SK-N-SH (cell line): ENCODE data around the gene FNTB. TPM values are rescaled to one million over a fixed set of nuclear protein-coding genes. Genes with fewer than 3 reads are reported as not detected.

Experiments
- CTCF ChIA-PET: fragments of 300-600, 350-600 bp; formaldehyde crosslinking; extraction: SDS; loops from one replicate; lab custom pipeline; 2021; lab: Yijun Ruan, JAX
- POLR2A ChIA-PET: fragments of 350-600 bp; sonication (Branson Sonifier 250); formaldehyde crosslinking; extraction: SDS; loops from one replicate; lab custom pipeline; 2020; ENCODE audit warnings: antibody characterized with exemption, inconsistent platforms; lab: Yijun Ruan, JAX
- DNase-seq: peaks from one replicate; pipeline ENCODE4 v3.0.0; 2012
- H2AFZ ChIP-seq: fragments of 200-600 bp; sonication (generic); 2 replicates; pipeline ENCODE4 v1.8.1; 2016; ENCODE audit warnings: antibody characterized with exemption, mild to moderate bottlenecking, low read depth
- H3F3A ChIP-seq: fragments of 200-600 bp; sonication (generic); replicated peaks from 2 replicates; pipeline ENCODE3; 2016; ENCODE audit warnings: antibody characterized with exemption, mild to moderate bottlenecking; ENCODE audit not compliant: insufficient read depth
- H3K27ac ChIP-seq, 2 experiments: fragments of 200-500 bp in 1 of 2; fragments of 200-600 bp in 1 of 2; sonication (Bioruptor generic) in 1 of 2; sonication (generic), shearing (Covaris generic) in 1 of 2; 2 replicates each; pipeline versions ENCODE4 v1.5.1 to v1.6.1; 2014 to 2016; ENCODE audit warnings: low read depth in 2 of 2, inconsistent platforms in 1 of 2, low read length in 1 of 2, mild to moderate bottlenecking in 1 of 2, mixed read lengths in 1 of 2
- H3K27me3 ChIP-seq: fragments of 200-600 bp; sonication (generic), shearing (Covaris generic); 2 replicates; pipeline ENCODE4 v1.6.1; 2016; ENCODE audit warnings: mixed run types; ENCODE audit not compliant: insufficient read depth
- H3K36me3 ChIP-seq, 2 experiments: fragments of 200-500 bp in 1 of 2; fragments of 200-600 bp in 1 of 2; sonication (Bioruptor generic) in 1 of 2; sonication (generic) in 1 of 2; replicated peaks in 1 of 2; 2 replicates each; pipeline versions ENCODE3 to v1.5.1; 2014 to 2016; ENCODE audit warnings: low read length in 1 of 2, mild to moderate bottlenecking in 1 of 2; ENCODE audit not compliant: insufficient read depth in 2 of 2, control insufficient read depth in 1 of 2
- H3K4me1 ChIP-seq, 2 experiments: fragments of 200-500 bp in 1 of 2; fragments of 200-600 bp in 1 of 2; sonication (Bioruptor generic) in 1 of 2; sonication (generic), shearing (Covaris generic) in 1 of 2; 2 replicates each; pipeline versions ENCODE4 v1.5.1 to v1.6.1; 2014 to 2016; ENCODE audit warnings: low read depth in 1 of 2, low read length in 1 of 2, mixed run types in 1 of 2; ENCODE audit not compliant: insufficient read depth in 2 of 2, control insufficient read depth in 1 of 2
- H3K4me2 ChIP-seq: fragments of 200-600 bp; sonication (generic), shearing (Covaris generic); 2 replicates; pipeline ENCODE4 v1.6.1; 2017; ENCODE audit warnings: mixed run types
- H3K4me3 ChIP-seq, 2 experiments: fragments of 200-500 bp in 1 of 2; fragments of 200-600 bp in 1 of 2; sonication (Bioruptor generic) in 1 of 2; sonication (generic), shearing (Covaris generic) in 1 of 2; 2 replicates each; pipeline versions ENCODE4 v1.5.1 to v1.8.1; 2014 to 2016; ENCODE audit warnings: low read depth in 2 of 2, inconsistent platforms in 1 of 2, low read length in 1 of 2, mild to moderate bottlenecking in 1 of 2, mixed read lengths in 1 of 2, moderate library complexity in 1 of 2
- H3K79me2 ChIP-seq: fragments of 200-600 bp; sonication (generic); 2 replicates; pipeline ENCODE4 v1.8.1; 2017; ENCODE audit warnings: mild to moderate bottlenecking; ENCODE audit not compliant: insufficient read depth
- H3K9ac ChIP-seq: fragments of 200-600 bp; sonication (generic); 2 replicates; pipeline ENCODE4 v1.6.1; 2017; ENCODE audit warnings: mixed run types
- H3K9me2 ChIP-seq: fragments of 200-600 bp; sonication (generic); 2 replicates; pipeline ENCODE4 v1.6.1; 2017; ENCODE audit warnings: mixed run types
- H3K9me3 ChIP-seq: fragments of 200-600 bp; sonication (generic); 2 replicates; pipeline ENCODE4 v1.6.1; 2017; ENCODE audit warnings: mixed run types, mild to moderate bottlenecking, moderate library complexity
- H4K20me1 ChIP-seq: fragments of 200-600 bp; sonication (generic); 2 replicates; pipeline ENCODE4 v1.6.1; 2017; ENCODE audit warnings: mild to moderate bottlenecking, mixed run types; ENCODE audit not compliant: insufficient read depth
- ELF1 ChIP-seq: IDR thresholded peaks from 2 replicates; pipeline ENCODE4 v1.4.0; 2012
- FOXJ3 ChIP-seq: sonication (generic); formaldehyde crosslinking; IDR thresholded peaks from 2 replicates; pipeline ENCODE4 v1.5.1; 2020; ENCODE audit warnings: mild to moderate bottlenecking, missing genetic modification reagents
- GABPA ChIP-seq: IDR thresholded peaks from 2 replicates; pipeline ENCODE4 v1.4.0; 2012; ENCODE audit warnings: low read depth, mild to moderate bottlenecking
- NFIC ChIP-seq: IDR thresholded peaks from 2 replicates; pipeline ENCODE4 v1.4.0; 2012; ENCODE audit warnings: borderline replicate concordance
- RXRA ChIP-seq: IDR thresholded peaks from 2 replicates; pipeline ENCODE4 v1.4.0; 2012; ENCODE audit warnings: low read depth, mild to moderate bottlenecking, borderline replicate concordance
- TCF12 ChIP-seq: IDR thresholded peaks from 2 replicates; pipeline ENCODE4 v1.4.0; 2012
- TEAD4 ChIP-seq: IDR thresholded peaks from 2 replicates; pipeline ENCODE4 v1.4.0; 2012; ENCODE audit warnings: mild to moderate bottlenecking, borderline replicate concordance; ENCODE audit not compliant: insufficient read depth
- YY1 ChIP-seq: IDR thresholded peaks from 2 replicates; pipeline ENCODE4 v1.4.0; 2012; ENCODE audit warnings: low read depth, mild to moderate bottlenecking
- WGBS: methylation state at CpG from one replicate; pipeline ENCODE4 v1.1.6; 2017; ENCODE audit warnings: low lambda C conversion rate; 5-methylcytosine and 5-hydroxymethylcytosine counted together
- polyA plus RNA-seq, 3 experiments: library from polyadenylated mRNA; depleted of rRNA; stranded (reverse); fragments of >200 nt; gene quantifications; 2 replicates each; pipeline ENCODE4 v1.2.3, GENCODE V29; 2012
- TF ChIP-seq, protein P1 (sequence below): IDR thresholded peaks from 2 replicates; pipeline ENCODE4; 2012
- TF ChIP-seq, protein P2 (sequence below): fragments of 150-350 bp; IDR thresholded peaks from 2 replicates; pipeline ENCODE4 v1.6.1; 2017; ENCODE audit warnings: antibody characterized with exemption, low read length, low read depth, borderline replicate concordance
- TF ChIP-seq, protein P3 (sequence below): fragments of 200-600 bp; sonication (generic); IDR thresholded peaks from 2 replicates; pipeline ENCODE4 v1.6.1; 2017; ENCODE audit warnings: antibody characterized with exemption, mild to moderate bottlenecking, moderate library complexity

FNTB gene
- polyA plus RNA-seq, 1 of the 3 experiments (the other 2 are of a cell fraction) = 18.4 TPM

DNA sequence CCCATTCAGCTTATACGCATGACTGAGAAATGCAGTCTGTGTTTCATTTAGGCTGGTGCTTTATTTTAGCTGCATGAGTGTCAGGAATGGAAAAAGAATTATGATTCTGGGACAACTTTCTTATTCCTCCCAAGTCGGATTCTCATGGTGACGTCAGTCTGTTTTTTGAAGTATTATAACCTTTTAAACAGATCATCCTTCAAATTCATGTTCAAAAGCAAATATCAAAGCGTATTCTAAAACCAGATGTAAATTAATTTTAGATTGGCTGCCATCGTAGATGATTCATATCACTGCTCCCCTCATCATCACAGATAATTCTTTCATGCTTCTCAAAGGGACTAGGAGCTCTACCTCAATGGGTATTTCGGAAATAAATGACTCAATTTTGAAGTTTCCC is 15.0 kb downstream of the FNTB start:
- Histone ChIP-seq H3K4me2 (no peak overlapping the region), H3K79me2 (peaks cover 18% of the 10 kb centered on the region; the same call in 1 of the 2 replicates), H3K9ac (no peak overlapping the region), H3F3A (peaks cover 5% of the 10 kb centered on the region), H3K4me1 (no peaks in the 10 kb centered on the region; a peak in 1 of 4 replicates), H3K36me3 (peaks cover 0 to 6% of the 10 kb centered on the region in 2 experiments), H3K4me3 (no peak overlapping the region), H3K27ac (no peak overlapping the region), H4K20me1 (no peaks in the 10 kb centered on the region), H3K9me2 (no peaks in the 10 kb centered on the region), H3K27me3 (no peaks in the 10 kb centered on the region), H3K9me3 (no peaks in the 10 kb centered on the region), H2AFZ (no peak overlapping the region)
- POLR2A ChIA-PET = no interaction called here
- TF ChIP-seq, protein P1, sequence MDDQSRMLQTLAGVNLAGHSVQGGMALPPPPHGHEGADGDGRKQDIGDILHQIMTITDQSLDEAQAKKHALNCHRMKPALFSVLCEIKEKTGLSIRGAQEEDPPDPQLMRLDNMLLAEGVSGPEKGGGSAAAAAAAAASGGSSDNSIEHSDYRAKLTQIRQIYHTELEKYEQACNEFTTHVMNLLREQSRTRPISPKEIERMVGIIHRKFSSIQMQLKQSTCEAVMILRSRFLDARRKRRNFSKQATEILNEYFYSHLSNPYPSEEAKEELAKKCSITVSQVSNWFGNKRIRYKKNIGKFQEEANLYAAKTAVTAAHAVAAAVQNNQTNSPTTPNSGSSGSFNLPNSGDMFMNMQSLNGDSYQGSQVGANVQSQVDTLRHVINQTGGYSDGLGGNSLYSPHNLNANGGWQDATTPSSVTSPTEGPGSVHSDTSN = no peak
- TF ChIP-seq FOXJ3 (CRISPR knock-in tag) (no peak), NFIC (no peak), GABPA (no peak), TEAD4 (no peak), ELF1 (no peak)
- TF ChIP-seq, protein P2, sequence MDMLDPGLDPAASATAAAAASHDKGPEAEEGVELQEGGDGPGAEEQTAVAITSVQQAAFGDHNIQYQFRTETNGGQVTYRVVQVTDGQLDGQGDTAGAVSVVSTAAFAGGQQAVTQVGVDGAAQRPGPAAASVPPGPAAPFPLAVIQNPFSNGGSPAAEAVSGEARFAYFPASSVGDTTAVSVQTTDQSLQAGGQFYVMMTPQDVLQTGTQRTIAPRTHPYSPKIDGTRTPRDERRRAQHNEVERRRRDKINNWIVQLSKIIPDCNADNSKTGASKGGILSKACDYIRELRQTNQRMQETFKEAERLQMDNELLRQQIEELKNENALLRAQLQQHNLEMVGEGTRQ = no peak
- WGBS = 97% methylated on average over 6 of the region's 6 CpGs
- no peak for DNase-seq
- CTCF ChIA-PET = interaction anchor here (1.6 to 4.5 kb wide), 2 partner anchors 15 to 18 kb away, joined by 6 to 23 read pairs; partner anchors contain the start of gene FNTB

DNA sequence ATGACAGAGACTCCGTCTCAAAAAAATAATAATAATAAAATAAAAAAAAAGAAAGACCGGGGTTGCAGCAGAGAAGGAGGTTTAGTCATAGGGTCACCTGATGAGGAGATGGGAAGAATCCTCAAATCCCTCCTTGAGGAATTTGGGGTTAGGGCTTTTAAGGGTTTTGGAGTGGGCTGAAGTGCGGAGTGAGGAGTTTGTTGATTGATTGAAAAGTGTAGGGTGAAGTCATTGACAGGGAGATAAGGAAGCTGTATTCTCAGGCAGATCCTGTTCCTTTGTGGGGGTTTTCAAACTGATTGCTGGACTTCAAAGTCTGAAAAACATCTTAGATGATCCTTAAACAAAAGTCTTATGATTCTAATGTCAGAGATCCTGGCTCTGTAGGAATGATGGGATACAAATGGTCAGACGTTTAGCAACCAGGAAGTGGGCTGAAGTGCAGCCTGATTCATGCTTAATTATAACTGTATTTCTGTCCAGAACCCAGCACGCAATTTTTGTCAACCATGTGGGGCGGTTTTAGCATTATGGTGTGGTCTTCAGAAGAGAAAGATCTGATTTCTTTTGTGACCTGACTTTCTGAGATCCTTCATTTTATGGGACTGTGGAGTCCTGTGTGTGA is 16.0 kb downstream of the FNTB start:
- TF ChIP-seq RXRA (no peak), YY1 (no peak), ELF1 (peak; percentile 60), TCF12 (no peak)
- TF ChIP-seq, protein P3, sequence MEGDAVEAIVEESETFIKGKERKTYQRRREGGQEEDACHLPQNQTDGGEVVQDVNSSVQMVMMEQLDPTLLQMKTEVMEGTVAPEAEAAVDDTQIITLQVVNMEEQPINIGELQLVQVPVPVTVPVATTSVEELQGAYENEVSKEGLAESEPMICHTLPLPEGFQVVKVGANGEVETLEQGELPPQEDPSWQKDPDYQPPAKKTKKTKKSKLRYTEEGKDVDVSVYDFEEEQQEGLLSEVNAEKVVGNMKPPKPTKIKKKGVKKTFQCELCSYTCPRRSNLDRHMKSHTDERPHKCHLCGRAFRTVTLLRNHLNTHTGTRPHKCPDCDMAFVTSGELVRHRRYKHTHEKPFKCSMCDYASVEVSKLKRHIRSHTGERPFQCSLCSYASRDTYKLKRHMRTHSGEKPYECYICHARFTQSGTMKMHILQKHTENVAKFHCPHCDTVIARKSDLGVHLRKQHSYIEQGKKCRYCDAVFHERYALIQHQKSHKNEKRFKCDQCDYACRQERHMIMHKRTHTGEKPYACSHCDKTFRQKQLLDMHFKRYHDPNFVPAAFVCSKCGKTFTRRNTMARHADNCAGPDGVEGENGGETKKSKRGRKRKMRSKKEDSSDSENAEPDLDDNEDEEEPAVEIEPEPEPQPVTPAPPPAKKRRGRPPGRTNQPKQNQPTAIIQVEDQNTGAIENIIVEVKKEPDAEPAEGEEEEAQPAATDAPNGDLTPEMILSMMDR = no peak
- H3K79me2 ChIP-seq = peaks cover 18% of the 10 kb centered on the region; the same call in 1 of the 2 replicates
- H3K9me3 ChIP-seq = no peaks in the 10 kb centered on the region
- no peak overlapping the region; the same call in 1 of the 2 replicates for H2AFZ ChIP-seq
- peaks cover 5% of the 10 kb centered on the region for H3F3A ChIP-seq
- H3K36me3 ChIP-seq = peaks cover 0 to 3% of the 10 kb centered on the region in 2 experiments
- ChIA-PET CTCF (no interaction called here), POLR2A (no interaction called here)
- no peaks in the 10 kb centered on the region for H4K20me1 ChIP-seq
- no peaks in the 10 kb centered on the region for H3K27me3 ChIP-seq
- H3K4me1 ChIP-seq = no peaks in the 10 kb centered on the region; a peak in 1 of 4 replicates
- DNase-seq = no peak
- no peak overlapping the region for H3K9ac ChIP-seq
- H3K4me2 ChIP-seq = no peak overlapping the region
- H3K27ac ChIP-seq = no peak overlapping the region
- H3K4me3 ChIP-seq = no peak overlapping the region
- 73% methylated on average over 6 of the region's 6 CpGs for WGBS
- H3K9me2 ChIP-seq = no peaks in the 10 kb centered on the region
